ENCODE data around the gene LMO3.

GRCh38 chr12:16504200-16504599 is 101.8 kb downstream of the LMO3 start:
- TF ChIP-seq, protein P1, sequence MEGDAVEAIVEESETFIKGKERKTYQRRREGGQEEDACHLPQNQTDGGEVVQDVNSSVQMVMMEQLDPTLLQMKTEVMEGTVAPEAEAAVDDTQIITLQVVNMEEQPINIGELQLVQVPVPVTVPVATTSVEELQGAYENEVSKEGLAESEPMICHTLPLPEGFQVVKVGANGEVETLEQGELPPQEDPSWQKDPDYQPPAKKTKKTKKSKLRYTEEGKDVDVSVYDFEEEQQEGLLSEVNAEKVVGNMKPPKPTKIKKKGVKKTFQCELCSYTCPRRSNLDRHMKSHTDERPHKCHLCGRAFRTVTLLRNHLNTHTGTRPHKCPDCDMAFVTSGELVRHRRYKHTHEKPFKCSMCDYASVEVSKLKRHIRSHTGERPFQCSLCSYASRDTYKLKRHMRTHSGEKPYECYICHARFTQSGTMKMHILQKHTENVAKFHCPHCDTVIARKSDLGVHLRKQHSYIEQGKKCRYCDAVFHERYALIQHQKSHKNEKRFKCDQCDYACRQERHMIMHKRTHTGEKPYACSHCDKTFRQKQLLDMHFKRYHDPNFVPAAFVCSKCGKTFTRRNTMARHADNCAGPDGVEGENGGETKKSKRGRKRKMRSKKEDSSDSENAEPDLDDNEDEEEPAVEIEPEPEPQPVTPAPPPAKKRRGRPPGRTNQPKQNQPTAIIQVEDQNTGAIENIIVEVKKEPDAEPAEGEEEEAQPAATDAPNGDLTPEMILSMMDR (conservative IDR thresholded peaks at IDR 0.05; ENCODE audit: low read length), result no peak
- TF ChIP-seq EZH2phosphoT487 (IDR thresholded peaks at IDR 0.05; ENCODE audit: borderline replicate concordance), result no peak

Data from Loucy (cell line).